SKM-1 treated with dmso at 0.1 percent for 144 hours (cell line): Measurements from ENCODE around the gene MSI2.
"Not testable (repeated sequence)": the region's sequence is repeated elsewhere in the genome, so short reads cannot be mapped to it uniquely, and the experiment has no call there.

ENCODE experiments used
- DNase-seq: peaks from one replicate; lab custom pipeline; 2025; ENCODE audit not compliant: unreplicated experiment; lab: John Stamatoyannopoulos, UW

Gene MSI2

GRCh38 chr17:57494443-57494842, 238.1 kb downstream of the MSI2 start:
- no peak for DNase-seq

GRCh38 chr17:57495771-57496170, 239.4 kb downstream of the MSI2 start:
- DNase-seq, result no peak

- DNase-seq, result no peak
Observed at GRCh38 chr17:57496382-57496781, 240.1 kb downstream of the MSI2 start.

- no peak for DNase-seq
Observed at GRCh38 chr17:57498443-57498842, 242.1 kb downstream of the MSI2 start.

GRCh38 chr17:57499221-57499620, 242.9 kb downstream of the MSI2 start:
- DNase-seq, result not testable (repeated sequence)

- no peak for DNase-seq
Observed at GRCh38 chr17:57499648-57500049, 243.3 kb downstream of the MSI2 start.

- DNase-seq, result no peak
Observed at GRCh38 chr17:57501016-57501415, 244.7 kb downstream of the MSI2 start.

- no peak for DNase-seq
Observed at GRCh38 chr17:57502022-57502421, 245.7 kb downstream of the MSI2 start.

- DNase-seq, result no peak
Observed at GRCh38 chr17:57502811-57503241, 246.5 kb downstream of the MSI2 start.

GRCh38 chr17:57504208-57504607, 247.9 kb downstream of the MSI2 start:
- no peak for DNase-seq

GRCh38 chr17:57505841-57506773, 249.8 kb downstream of the MSI2 start:
- DNase-seq, result no peak

- DNase-seq, result no peak
Observed at GRCh38 chr17:57506774-57507127, 250.4 kb downstream of the MSI2 start.

GRCh38 chr17:57507828-57508227, 251.5 kb downstream of the MSI2 start:
- no peak for DNase-seq

GRCh38 chr17:57508671-57509070, 252.3 kb downstream of the MSI2 start:
- DNase-seq, result no peak

GRCh38 chr17:57511475-57512123, 255.3 kb downstream of the MSI2 start:
- DNase-seq, result no peak

- no peak for DNase-seq
Observed at GRCh38 chr17:57512258-57512657, 255.9 kb downstream of the MSI2 start.

GRCh38 chr17:57512691-57513090, 256.4 kb downstream of the MSI2 start:
- DNase-seq, result no peak

- no peak for DNase-seq
Observed at GRCh38 chr17:57513569-57513968, 257.2 kb downstream of the MSI2 start.

GRCh38 chr17:57514614-57515013, 258.3 kb downstream of the MSI2 start:
- DNase-seq, result no peak

- no peak for DNase-seq
Observed at GRCh38 chr17:57515662-57516211, 259.4 kb downstream of the MSI2 start.

- no peak for DNase-seq
Observed at GRCh38 chr17:57516290-57517230, 260.2 kb downstream of the MSI2 start.
